Esophagus mucosa (tissue), 1 donor: ENCODE results near the gene SHROOM1. TPM values are rescaled to one million over a fixed set of nuclear protein-coding genes. Genes with fewer than 3 reads are reported as not detected.
"Not testable (repeated sequence)": the region's sequence is repeated elsewhere in the genome, so short reads cannot be mapped to it uniquely, and the experiment has no call there.

ENCODE experiments used
- ATAC-seq: fragments of 200-7000 bp; cut with Tn5 transposase; one replicate; pipeline ENCODE4 v1.9.1; 2020
- total RNA-seq: library from RNA; stranded (reverse); gene quantifications from one replicate; pipeline ENCODE4 v1.2.4, GENCODE V29; 2023
- donor health status: DM: yes; HTN: yes; CAD: no.

Gene SHROOM1, protein sequence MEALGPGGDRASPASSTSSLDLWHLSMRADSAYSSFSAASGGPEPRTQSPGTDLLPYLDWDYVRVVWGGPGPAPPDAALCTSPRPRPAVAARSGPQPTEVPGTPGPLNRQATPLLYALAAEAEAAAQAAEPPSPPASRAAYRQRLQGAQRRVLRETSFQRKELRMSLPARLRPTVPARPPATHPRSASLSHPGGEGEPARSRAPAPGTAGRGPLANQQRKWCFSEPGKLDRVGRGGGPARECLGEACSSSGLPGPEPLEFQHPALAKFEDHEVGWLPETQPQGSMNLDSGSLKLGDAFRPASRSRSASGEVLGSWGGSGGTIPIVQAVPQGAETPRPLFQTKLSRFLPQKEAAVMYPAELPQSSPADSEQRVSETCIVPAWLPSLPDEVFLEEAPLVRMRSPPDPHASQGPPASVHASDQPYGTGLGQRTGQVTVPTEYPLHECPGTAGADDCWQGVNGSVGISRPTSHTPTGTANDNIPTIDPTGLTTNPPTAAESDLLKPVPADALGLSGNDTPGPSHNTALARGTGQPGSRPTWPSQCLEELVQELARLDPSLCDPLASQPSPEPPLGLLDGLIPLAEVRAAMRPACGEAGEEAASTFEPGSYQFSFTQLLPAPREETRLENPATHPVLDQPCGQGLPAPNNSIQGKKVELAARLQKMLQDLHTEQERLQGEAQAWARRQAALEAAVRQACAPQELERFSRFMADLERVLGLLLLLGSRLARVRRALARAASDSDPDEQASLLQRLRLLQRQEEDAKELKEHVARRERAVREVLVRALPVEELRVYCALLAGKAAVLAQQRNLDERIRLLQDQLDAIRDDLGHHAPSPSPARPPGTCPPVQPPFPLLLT
- 6.9 TPM for total RNA-seq

DNA sequence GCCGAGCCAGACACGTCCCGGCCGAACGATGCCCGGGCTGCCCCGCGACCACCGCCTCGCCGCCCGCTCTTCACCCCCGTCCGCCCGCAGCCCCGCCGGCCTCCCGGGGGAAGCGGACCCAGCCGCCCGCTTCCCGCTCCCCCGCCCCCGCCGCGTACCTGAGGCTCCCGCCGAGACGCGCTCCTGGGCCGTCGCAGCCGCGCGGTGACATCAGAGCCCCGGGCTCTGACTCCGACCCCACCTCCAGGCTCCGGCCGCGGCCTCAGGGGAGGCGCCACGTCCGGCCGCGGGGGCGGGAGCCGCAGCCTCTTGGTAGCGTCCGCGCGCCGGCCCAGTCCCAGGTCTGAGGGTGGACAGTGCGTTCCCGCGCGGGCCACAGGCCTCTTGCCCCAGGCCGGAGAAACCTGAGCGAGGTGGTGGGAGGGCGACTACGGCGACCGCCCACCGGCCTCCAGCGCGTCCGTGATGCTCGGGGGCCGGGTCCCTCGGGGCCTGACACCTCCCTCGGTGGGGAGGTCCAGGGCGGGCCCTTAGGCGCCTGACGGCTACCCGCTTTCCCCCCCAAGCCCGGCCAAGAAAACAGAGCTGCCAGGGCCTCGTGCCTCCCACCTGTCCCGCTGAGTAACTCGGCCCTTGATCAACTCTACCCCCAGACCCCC is at the start of gene SHROOM1:
TSS of gene SHROOM1 (minus strand) at position 212 of the 659 bp plus-strand sequence. CDS start 4,507 bp downstream, outside the sequence.
- ATAC-seq = peak; percentile 68

DNA sequence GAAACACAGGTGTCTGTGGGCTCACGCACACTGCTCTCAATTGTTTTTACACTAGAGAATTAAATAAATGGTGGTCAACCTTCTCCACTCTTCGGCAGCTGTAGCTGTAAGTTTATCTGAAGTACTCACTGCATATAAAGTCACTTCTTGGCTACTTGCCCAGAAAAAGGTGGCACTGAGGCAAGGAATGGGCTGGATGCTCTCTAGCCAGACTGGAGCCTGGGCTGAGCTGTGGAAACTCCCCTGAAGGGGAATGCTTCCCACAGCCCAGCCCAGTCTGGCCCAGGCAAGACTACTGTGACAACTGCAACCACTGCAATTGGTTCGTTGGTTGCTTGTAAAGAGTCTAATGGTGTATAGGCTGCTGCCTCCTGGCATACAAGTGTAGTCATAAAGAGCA is 47.5 kb upstream of the SHROOM1 start:
- ATAC-seq = peak; percentile 32

DNA sequence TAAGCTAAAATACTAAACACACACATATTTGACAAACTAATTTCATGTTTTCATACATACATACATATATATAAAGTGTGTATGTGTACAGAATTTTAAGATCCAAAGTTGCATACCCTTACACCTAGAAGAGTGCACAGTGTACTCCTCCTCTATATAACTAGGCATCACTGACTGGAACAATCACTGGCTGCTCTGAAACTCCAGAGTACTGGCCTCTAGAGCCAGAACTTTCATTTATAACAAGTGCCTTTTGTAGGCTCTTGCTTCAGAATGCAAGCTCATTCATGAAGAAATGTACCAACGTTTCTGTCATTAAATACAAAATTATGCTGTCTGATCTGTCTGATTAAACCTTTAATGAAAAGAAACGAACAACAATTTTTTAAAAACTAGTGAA is 47.0 kb upstream of the SHROOM1 start:
- ATAC-seq = no peak

DNA sequence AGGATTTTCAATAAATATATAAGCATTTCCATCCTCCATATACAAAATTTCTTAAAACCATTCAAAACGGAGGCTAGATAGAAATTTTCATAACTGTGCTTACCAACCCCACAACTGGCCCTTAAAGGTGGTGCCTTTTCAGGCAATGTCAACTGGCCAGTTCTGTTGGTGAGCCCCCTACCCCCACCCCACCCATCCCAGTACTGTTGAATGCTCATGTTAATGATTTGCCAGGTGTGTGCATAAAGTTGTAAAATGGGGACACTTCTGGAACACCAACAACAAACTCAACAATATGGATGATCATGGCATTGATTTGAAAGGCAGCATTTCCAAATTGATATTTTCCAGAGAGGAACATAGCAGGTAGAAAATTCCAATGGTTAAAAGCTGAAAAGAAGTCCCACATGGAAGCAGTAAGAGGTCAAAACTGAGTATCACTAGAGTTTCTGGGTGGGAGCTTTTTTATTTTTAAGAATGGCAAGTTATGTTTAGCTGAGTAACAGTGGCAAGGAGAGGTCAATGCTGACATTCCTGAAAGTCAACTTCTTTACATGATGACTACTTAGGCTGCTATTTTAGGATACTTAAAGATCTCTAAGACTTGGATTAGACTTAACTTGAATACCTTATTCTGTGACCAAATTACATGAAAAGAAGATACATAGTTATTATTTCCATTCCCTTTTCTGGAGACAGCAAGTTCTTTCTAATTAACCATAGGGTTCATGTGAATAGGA is 45.7 kb upstream of the SHROOM1 start:
- ATAC-seq = peak; percentile 67

DNA sequence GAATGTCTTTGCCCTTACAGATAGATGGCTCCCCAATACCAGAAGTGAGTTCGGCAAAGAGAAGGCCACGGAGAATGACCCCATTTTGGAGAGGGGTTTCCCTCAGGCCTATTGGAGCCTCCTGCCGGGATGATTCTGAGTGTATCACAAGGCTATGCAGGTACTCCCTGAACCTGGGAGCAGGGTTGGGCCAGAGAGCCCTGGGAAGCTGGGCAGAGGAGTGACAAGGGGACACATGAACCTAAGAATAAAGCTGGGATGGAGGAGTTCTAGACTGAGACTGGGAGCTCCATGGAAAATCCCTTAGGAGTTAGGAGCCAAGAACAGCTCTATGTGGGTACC is 43.5 kb upstream of the SHROOM1 start:
- no peak for ATAC-seq

DNA sequence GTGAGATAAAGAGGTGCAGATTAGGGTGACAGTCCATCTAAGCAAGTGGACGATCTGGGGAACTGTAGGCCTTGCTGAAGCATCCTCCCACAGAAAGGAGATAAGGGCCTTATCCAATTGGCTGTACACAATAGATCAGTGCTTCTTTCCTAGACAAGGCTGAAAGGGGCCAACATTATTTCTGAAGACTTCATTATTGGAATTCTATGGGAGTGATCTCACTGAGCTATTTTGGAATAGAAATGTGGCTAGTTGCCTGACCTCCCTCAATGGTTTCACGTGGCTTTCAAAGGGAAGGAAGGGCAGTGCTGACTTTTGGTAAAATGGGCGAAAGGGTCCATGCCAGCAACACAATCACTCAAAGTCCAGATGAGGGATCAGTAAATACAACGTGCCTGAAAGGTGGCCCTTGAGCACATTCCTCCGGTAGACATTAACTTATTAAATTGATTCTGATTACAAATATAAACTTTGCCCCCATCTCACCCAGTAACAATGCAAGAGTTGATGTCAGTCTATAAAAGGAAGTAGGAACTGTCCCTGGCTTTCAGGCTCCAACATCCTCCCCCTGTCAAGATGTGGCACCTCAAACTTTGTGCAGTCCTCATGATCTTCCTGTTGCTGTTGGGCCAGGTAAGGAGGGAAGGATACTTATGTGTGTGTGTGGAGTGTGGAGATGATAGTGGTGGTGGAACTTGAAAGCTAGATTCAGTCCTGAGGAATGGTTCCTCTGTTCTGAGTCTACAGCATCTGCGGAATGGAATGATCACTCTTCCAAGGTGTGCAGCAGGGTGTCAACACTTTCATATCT is 42.9 kb upstream of the SHROOM1 start, which contains the start of gene LEAP2:
TSS of gene LEAP2 (plus strand) at position 550 of the 811 bp plus-strand sequence. CDS start at position 577, 27 bp downstream.
- no peak for ATAC-seq

DNA sequence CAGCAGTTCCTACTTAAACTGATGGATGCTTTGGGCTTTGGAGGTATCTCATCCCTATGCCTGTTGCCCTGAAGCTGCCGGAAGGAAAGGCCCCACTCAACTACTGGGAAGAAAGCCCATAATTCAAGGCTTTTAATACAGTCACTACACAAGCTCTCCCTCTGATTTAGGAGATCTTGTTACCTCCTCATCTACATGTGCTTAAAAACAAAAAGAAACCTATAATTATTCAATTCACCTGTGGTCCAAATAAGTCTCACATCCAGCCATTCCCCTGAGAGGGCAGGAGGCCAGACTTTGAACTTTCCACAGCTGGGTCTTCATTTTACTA is 42.3 kb upstream of the SHROOM1 start:
- ATAC-seq = no peak

DNA sequence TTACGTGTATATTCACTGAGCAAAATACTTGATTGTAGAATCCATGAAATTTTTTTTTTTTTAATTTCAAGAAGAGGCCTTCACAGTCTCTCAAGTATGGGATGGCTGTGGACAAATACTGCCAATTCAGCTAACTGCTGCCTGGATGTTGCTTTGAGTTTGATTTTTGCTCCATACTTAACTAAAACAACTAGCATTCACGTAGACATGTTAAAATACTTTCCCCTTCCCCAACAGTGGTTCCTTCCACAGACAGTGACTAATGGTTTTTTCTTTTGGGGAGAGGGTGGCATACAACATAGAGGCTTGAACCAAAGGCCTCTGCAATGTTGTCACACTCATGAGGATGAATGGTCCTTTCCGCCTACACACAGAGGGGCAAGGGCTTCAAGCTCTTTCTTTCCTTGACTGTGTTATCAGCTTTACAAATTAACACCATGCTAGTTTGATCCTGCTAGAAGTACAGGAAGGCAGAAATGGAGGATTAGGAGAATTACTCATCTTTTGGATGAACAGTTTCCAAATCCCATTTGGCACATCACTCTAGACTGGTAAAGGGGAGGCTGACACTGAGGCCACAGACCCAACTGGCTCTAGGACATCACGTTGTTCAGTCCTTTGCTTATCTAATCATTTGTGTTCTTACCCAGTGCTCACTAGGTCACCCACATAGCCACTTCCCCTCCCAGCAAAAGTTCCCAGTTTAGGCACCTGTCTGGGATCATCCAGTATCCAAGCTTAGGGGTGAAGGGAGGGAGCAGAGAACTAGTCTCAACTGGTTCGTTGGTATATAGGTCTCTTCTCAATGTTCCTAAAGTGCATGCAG is 41.2 kb upstream of the SHROOM1 start:
- ATAC-seq = peak; percentile 20

DNA sequence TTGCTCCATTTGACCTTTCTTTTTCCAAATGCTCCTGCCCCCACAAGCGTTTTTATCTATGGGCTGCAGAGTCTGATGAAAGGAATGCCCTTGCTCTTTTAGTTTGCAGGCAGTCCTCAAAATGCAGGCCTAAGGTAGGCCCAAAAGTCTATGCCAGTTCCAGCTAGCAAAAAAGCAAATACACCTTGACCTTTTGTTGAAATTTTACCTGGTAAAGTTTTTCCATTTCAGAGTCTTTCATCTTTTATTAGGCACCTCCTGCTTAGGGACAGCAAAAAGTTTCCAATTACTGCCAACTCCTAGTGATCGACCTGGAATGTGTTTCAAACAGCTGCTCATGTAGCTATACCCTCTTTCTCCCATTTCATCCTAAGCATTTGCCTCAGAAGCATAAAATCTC is 40.4 kb upstream of the SHROOM1 start:
- no peak for ATAC-seq

DNA sequence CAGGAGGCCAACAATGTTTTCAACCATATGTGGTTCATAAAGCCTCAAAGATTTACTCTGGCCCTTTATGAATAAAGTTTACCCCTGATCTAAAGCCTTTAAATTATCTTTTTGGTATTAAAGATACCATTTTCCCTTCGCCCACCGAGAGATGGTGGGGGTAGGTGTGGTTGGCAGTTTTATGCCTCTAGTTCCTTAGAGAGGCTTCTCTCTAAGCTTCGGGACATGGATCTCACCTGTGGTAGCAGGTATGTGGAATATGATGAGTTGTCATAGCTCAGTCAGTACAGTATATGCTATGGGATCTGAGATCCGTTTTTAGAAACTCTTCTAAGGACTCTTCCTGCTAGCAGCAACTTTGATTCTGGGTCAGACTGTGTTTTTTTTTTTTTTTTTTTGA is 38.3 kb upstream of the SHROOM1 start:
- ATAC-seq = no peak

DNA sequence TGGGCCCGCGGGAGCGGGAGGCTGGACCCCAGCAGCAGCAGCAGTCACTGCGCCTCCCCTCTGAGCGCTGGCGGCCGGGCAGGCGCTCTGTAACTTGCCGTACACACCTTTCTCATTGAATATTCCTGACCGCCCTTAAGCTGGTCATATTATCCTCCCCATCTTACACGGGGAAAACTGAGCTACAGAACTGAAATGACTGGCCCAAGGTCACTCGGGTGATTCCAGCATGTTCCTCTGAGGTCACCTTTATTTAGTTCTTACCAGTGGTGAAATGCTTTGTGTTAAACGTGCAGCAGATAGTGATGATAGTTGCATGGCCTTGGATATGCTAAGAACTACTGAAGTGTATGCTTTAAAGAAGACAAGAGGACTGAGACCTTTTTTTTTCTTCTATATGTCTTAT is 36.6 kb upstream of the SHROOM1 start:
- ATAC-seq = no peak

DNA sequence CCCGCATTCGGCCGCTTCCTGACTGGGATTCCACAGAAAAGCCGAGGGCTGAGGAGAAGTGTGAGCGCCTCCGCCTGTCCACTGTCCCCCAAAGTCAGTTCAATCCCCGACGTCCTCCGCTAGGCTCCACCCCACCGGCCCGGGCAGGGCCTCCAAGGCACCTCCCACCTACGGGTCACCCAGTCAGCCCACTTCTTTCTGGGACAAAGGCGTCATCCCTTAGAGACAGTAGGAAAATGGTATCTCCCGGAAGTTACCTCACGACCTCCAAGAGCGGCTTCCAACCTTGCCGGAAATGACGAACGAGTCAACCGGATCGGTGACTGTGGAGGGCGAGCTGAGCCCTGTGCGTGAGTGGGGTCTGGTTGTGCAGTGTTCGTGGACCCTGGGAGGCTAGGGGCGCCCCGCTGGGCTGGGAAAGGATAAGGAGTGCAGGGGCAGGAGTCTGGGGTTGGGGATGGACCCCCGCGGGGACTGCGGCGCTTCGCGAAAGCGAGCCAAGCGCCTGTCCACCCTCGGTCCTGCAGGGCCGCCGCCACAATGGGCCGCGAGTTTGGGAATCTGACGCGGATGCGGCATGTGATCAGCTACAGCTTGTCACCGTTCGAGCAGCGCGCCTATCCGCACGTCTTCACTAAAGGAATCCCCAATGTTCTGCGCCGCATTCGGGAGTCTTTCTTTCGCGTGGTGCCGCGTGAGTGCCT is 36.0 kb upstream of the SHROOM1 start, which contains the start of the genes GDF9 and UQCRQ:
TSS of gene GDF9 (minus strand) at position 128 of the 704 bp plus-strand sequence. CDS start 1,936 bp downstream, outside the sequence.
TSS of gene UQCRQ (plus strand) at position 301 of the 704 bp plus-strand sequence. CDS start at position 541, 240 bp downstream.
- peak; percentile 99 for ATAC-seq

DNA sequence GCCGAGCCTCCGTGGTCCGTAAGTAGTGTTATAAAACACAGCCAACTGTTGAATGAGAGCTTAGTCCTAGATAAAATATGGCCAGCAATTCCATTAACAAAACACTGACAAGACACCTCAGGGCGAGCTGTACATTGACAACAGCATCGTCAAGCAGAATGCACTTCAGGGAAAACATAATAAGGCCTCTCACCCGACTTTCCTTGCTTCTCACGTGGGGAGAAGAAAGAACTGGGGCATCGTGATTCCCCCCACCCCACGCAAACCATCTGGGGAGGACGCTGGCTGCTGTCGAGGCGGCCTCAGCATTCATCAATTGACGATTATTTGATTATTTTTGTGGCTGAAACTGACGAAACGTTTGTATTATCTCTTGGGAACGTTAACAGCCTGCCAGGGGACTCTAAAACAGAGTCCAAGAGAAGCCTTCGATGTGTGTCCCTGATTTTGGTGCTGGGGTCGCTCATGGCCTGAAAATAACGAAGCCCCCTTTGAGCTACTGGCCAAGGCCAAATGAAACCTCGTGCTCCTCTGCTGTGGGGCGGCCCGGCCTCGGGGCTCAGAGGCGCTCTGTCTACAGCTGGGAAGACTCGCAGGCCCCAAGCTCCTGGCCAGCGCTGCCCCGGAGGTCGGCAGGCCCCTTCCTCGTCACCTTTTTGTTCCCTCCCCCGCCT is 35.4 kb upstream of the SHROOM1 start:
- peak; percentile 52 for ATAC-seq

DNA sequence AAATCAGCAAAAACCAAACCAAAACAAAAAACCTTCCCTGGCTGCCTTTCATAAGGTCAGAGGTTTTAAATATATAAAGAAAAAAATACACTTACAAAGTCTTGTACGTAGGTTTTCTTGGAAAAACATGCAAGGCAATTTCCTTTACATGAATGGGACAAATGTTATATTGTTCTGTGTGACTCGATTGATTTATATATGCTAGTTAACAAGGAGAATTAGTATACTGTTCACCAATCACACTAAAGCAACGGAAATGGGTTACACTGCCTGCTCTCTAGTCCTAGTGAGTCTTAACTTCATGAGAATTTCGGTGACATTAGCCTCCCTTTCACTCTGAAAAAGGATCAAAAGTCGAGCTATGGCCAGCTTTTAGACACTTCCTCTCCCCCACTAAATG is 30.3 kb upstream of the SHROOM1 start:
- ATAC-seq = no peak

DNA sequence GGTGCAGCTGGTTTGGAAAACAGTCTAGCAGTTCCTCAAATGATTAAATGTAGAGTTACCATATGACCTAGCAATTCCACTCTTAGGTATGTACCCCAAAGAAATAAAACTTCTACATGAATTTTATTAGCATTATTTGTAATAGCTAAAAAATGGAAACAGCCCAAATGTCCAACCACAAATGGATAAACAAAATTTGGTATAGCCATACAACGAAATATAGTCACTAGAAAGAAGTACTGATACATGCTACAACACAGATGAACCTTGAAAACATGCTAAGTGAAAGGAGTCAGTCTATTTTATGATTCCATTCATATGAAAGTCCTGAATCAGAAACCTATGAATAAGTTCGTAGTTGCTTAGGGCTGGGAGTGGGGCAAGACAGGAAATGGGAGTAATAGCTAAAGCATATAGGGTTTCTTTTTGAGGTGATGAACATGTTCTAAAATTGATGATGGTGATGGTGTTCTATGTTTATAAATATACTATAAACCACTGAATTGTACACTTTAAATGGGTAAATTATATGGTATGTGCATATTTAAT is 29.5 kb upstream of the SHROOM1 start:
- no peak for ATAC-seq

DNA sequence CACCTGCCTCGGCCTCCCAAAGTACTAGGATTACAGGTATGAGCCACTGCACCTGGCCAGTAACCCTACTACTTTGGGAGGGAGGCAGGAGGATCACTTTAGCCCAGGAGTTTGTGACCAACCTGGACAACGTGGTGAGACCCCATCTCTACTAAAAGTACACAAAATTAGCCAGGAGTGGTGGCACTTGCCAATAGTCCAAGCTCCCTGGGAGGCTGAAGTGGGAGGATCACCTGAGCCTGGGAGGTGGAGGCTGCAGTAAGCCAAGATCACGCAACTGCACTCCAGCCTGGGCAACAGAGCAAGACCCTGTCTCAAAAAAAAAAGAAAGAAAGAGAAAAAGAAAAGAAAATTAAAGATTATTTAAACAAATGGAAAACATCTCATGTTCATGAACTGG is 25.6 kb upstream of the SHROOM1 start:
- no peak for ATAC-seq

DNA sequence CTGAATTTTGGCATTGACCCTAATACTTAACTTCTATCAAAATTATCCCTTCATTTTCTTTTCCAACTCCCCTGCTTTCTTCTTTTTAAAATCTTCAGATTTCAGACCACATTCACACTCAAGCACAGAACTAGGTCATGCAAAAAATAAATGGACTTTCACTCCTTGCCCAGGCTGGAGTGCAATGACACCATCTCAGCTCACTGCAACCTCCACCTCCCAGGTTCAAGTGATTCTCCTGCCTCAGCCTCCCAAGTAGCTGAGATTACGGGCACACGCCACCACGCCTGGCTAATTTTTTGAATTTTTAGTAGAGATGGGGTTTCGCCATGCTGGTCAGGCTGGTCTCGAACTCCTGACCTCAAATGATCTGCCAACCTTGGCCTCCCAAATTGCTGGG is 24.5 kb upstream of the SHROOM1 start:
- ATAC-seq = not testable (repeated sequence)

DNA sequence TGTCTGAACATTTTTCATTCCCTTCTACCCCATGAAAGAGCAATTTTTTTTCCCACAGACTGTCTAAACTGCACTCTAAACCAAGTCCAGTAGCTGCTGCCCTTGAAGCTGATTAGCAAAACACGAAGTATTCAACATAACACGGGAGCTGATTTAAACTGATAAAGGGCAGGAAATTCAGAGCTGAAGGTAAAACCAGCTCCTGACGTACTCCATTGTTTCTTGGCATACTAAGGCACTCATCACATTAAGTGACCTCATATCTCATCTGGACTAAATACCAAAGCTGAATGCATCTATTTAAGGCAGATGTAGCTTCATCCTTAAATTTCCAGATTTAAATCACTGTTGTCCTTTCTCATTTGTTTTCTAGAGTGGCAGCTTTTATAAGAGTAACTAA is 23.9 kb upstream of the SHROOM1 start:
- ATAC-seq = no peak

DNA sequence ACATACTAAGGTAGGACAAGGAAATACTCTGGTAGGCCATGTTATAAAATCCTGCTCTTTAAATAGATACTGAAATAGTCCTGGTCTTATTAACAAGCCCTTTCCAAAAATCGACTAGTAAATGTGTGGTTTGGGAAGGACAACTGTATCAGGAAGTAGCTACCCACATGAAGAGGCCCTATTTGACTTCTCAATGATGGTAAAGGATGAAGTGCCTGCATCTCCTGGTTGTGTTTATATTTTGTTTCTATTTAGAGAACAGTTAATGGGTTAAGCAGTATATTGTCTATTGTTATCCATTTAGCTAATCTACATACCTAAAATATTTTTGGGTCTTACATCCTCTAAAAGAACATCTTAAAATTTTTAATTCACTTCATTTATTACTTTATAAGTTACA is 23.3 kb upstream of the SHROOM1 start:
- no peak for ATAC-seq
